HTR-8/SVneo (cell line): Measurements from ENCODE around the gene DDX43.

Source experiments
- DNase-seq: peaks from one replicate; pipeline ENCODE4 v3.0.0; 2011; ENCODE audit warnings: low spot score, mixed read lengths; ENCODE audit not compliant: insufficient read length
- FAIRE-seq: peaks from 2 replicates; lab custom pipeline; 2011; peaks lifted over from hg19 to GRCh38; lab: Jason Lieb, UNC

The DDX43 gene

DNA sequence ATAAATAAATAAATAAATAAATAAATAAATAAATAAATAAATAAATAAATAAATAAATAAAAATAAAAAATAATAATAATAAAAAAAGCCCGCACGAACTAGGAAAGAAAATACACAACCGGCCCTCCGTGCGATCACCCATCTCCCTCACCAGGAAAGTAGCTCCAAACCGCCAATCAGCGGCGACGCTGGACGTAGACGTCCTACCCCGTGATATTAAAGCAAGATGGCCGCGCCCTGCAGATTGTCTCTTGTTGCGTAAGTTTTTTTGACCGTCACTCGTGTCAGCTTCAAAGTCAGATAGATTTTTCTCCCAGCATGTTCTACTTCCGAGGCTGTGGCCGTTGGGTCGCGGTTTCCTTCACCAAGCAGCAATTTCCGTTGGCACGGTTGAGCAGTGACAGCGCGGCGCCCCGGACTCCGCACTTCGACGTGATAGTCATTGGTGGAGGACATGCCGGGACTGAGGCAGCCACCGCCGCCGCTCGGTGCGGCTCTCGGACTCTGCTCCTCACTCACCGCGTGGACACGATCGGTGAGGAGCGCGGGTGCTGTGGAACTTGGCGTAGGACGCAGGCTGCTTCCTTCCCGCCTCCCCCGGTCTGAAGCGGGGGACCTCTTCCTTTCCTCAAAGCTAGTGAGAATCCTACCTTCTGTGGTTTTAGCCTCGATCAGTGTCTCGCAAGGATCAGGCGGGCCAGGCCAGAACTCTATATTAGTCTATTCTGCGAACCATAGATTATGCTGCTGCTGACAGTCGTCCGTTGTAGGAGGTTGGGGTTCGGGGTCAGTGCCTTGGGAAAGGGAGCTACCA lies 67.1 kb downstream of the DDX43 start, which contains the start of gene MTO1:
TSS of gene MTO1 (plus strand) at position 201 of the 814 bp plus-strand sequence. CDS start at position 319, 118 bp downstream.
- peak; percentile 87 for FAIRE-seq
- DNase-seq = peak; percentile 96
